K562 (cell line): ENCODE data around the gene HEPHL1. TPM values are rescaled to one million over a fixed set of nuclear protein-coding genes. Genes with fewer than 3 reads are reported as not detected.

Experiments
- ATAC-seq: fragments of 200-7000 bp; cut with Tn5 transposase; 3 replicates; pipeline ENCODE4 v1.9.1; 2020; ENCODE audit warnings: moderate library complexity
- BruUV-seq: library from RNA; stranded (reverse); fragments of 400-500 nt; replicated peaks from 2 replicates; lab custom pipeline; 2021; lab: Mats Ljungman, UMichigan
- CTCF ChIA-PET: fragments of 300-600 bp; formaldehyde crosslinking; extraction: SDS; loops from one replicate; lab custom pipeline; 2021; ENCODE audit warnings: low intra/inter-chr PET ratio; lab: Yijun Ruan, JAX
- POLR2A ChIA-PET: fragments of 300-600, 350-650 bp; sonication (Branson Sonifier 250); formaldehyde crosslinking; extraction: SDS; loops from one replicate; lab custom pipeline; 2021; ENCODE audit warnings: antibody characterized with exemption, inconsistent platforms; lab: Yijun Ruan, JAX
- DNase-seq, 4 experiments: peaks; one replicate each; pipeline versions ENCODE4 v3.0.0 to v3.0.0-alpha.2; 2011 to 2018; ENCODE audit warnings: low spot score in 3 of 4, mixed read lengths in 3 of 4; ENCODE audit errors: extremely low read depth in 1 of 4
- FAIRE-seq: peaks from 2 replicates; lab custom pipeline; 2011; peaks lifted over from hg19 to GRCh38; lab: Jason Lieb, UNC
- H2AFZ ChIP-seq: 2 replicates; pipeline ENCODE4 v1.6.0; 2011; ENCODE audit warnings: low read depth, low read length, control low read depth, inconsistent platforms
- H3K27ac ChIP-seq: fragments of 200-600 bp; 3 replicates; pipeline ENCODE4 v1.8.0; 2011; ENCODE audit warnings: low read depth, mild to moderate bottlenecking, control low read depth, inconsistent platforms, low read length, moderate library complexity, mixed read lengths; ENCODE audit errors: extremely low read depth
- H3K27me3 ChIP-seq, 2 experiments: fragments of 300-600 bp in 1 of 2; 2 replicates in 1 of 2; 3 replicates in 1 of 2; pipeline versions ENCODE4 v1.6.0 to v1.8.0; 2011; ENCODE audit warnings: inconsistent platforms in 2 of 2, low read length in 2 of 2, mild to moderate bottlenecking in 1 of 2, mixed read lengths in 1 of 2, moderate library complexity in 1 of 2; ENCODE audit not compliant: control insufficient read depth in 2 of 2, insufficient read depth in 2 of 2
- H3K36me3 ChIP-seq: fragments of 300-600 bp; 3 replicates; pipeline ENCODE4 v1.8.0; 2011; ENCODE audit warnings: mild to moderate bottlenecking, low read length, inconsistent platforms; ENCODE audit not compliant: control insufficient read depth, insufficient read depth
- H3K4me1 ChIP-seq, 2 experiments: fragments of 200-600 bp in 1 of 2; replicated peaks in 1 of 2; 2 replicates in 1 of 2; 3 replicates in 1 of 2; pipeline versions ENCODE4 v1.5.1 to v1.8.0; 2011; ENCODE audit warnings: inconsistent platforms in 2 of 2, low read length in 2 of 2, mild to moderate bottlenecking in 1 of 2, mixed read lengths in 1 of 2, moderate library complexity in 1 of 2; ENCODE audit not compliant: control insufficient read depth in 2 of 2, insufficient read depth in 2 of 2
- H3K4me2 ChIP-seq: 2 replicates; pipeline ENCODE4 v1.6.1; 2011; ENCODE audit warnings: low read length, control low read depth, inconsistent platforms, mixed read lengths; ENCODE audit not compliant: insufficient read depth
- H3K4me3 ChIP-seq: fragments of 200-600 bp; sonication (generic), shearing (Covaris generic); 2 replicates; pipeline ENCODE4 v1.5.1; 2016; ENCODE audit warnings: control low read depth, inconsistent platforms
- H3K79me2 ChIP-seq: fragments of 200-600 bp; 3 replicates; pipeline ENCODE4 v1.8.0; 2011; ENCODE audit warnings: low read length, inconsistent platforms; ENCODE audit not compliant: control insufficient read depth, insufficient read depth
- H3K9ac ChIP-seq, 2 experiments: 2 replicates each; pipeline versions ENCODE4 v1.6.0 to v1.6.1; 2011; ENCODE audit warnings: low read depth in 2 of 2, low read length in 2 of 2, control low read depth in 1 of 2, inconsistent platforms in 1 of 2, mild to moderate bottlenecking in 1 of 2, mixed read lengths in 1 of 2; ENCODE audit not compliant: insufficient read depth in 1 of 2
- H3K9me1 ChIP-seq: one replicate; pipeline ENCODE4 v1.6.0; 2011; ENCODE audit warnings: inconsistent platforms, mild to moderate bottlenecking, low read length, moderate library complexity; ENCODE audit not compliant: control insufficient read depth, insufficient read depth
- H3K9me3 ChIP-seq: replicated peaks from 2 replicates; pipeline ENCODE4 v1.5.1; 2011; ENCODE audit warnings: low read depth, low read length, inconsistent platforms; ENCODE audit not compliant: control insufficient read depth, insufficient read depth
- H4K20me1 ChIP-seq: replicated peaks from 2 replicates; pipeline ENCODE4 v1.6.1; 2011; ENCODE audit warnings: low read length, inconsistent platforms, mixed read lengths; ENCODE audit not compliant: control insufficient read depth, insufficient read depth
- ATF2 ChIP-seq: sonication (generic); formaldehyde crosslinking; IDR thresholded peaks from 2 replicates; pipeline ENCODE4 v1.8.1; 2022; ENCODE audit warnings: missing genetic modification reagents
- BCOR ChIP-seq: fragments of 450-650 bp; IDR thresholded peaks from 2 replicates; pipeline ENCODE4 v1.6.1; 2016
- EWSR1 ChIP-seq: fragments of 450-650 bp; IDR thresholded peaks from 2 replicates; pipeline ENCODE4 v1.6.1; 2018; ENCODE audit warnings: borderline replicate concordance, mild to moderate bottlenecking, low read depth, moderate library complexity; ENCODE audit not compliant: partially characterized antibody
- KDM1A ChIP-seq, 2 experiments: fragments of 450-650 bp; IDR thresholded peaks; 2 replicates each; pipeline ENCODE4 v1.6.1; 2016; ENCODE audit warnings: mild to moderate bottlenecking in 2 of 2
- SIN3B ChIP-seq: fragments of 450-650 bp; IDR thresholded peaks from 2 replicates; pipeline ENCODE4 v1.6.1; 2017; ENCODE audit warnings: low read depth, mild to moderate bottlenecking, moderate library complexity
- TFAP4 ChIP-seq: sonication (generic); formaldehyde crosslinking; IDR thresholded peaks from 2 replicates; pipeline ENCODE4 v1.8.0; 2022; ENCODE audit warnings: missing genetic modification reagents, mild to moderate bottlenecking, moderate library complexity, borderline replicate concordance
- ZBTB40 ChIP-seq, 2 experiments: fragments of 450-650 bp in 1 of 2; sonication (generic) in 1 of 2; formaldehyde crosslinking in 1 of 2; IDR thresholded peaks; 2 replicates each; pipeline versions ENCODE4 v1.7.1 to v1.9.0; 2016 to 2022; ENCODE audit warnings: inconsistent platforms in 1 of 2, mild to moderate bottlenecking in 1 of 2, missing genetic modification reagents in 1 of 2
- ZNF224 ChIP-seq: sonication (generic); formaldehyde crosslinking; IDR thresholded peaks from 2 replicates; pipeline ENCODE4 v1.8.0; 2022; ENCODE audit warnings: mild to moderate bottlenecking, missing genetic modification reagents
- ZNF740 ChIP-seq, 3 experiments: fragments of 200-800 bp in 1 of 3; sonication (Bioruptor generic) in 1 of 3; sonication (generic) in 1 of 3; formaldehyde crosslinking in 1 of 3; IDR thresholded peaks; 2 replicates each; pipeline versions ENCODE4 v1.6.1 to v1.8.0; 2016 to 2022; ENCODE audit warnings: mild to moderate bottlenecking in 2 of 3, missing compliant biosample characterization in 2 of 3, missing genetic modification characterization in 2 of 3, missing genetic modification reagents in 1 of 3
- whole genome bisulfite sequencing: fragments of 100-300 bp; shearing (Covaris generic); methylation state at CpG from one replicate; pipeline ENCODE4 v1.1.6; 2016; ENCODE audit warnings: low coverage, mixed read lengths; ENCODE audit not compliant: insufficient coverage; ENCODE audit errors: missing lambda C conversion rate; 5-methylcytosine and 5-hydroxymethylcytosine counted together
- in situ Hi-C: fragments of 300-500 bp; cut with MboI; formaldehyde crosslinking; loops from 4 replicates; pipeline ENCODE4 v1.15.0; 2018; ENCODE audit warnings: inconsistent platforms, mixed read lengths
- intact Hi-C: fragments of 100-400 bp; cut with micrococcal nuclease; formaldehyde crosslinking; loops from 2 replicates; pipeline ENCODE4 v1.14.2; 2022
- polyA plus RNA-seq, 8 experiments: library from polyadenylated mRNA; depleted of rRNA in 4 of 8; stranded (reverse) in 5 of 8; unstranded in 3 of 8; fragments of >200 nt; fragmentation: Nextera tagmentation in 2 of 8; fragmentation: Illumina TruSeq in 1 of 8; extraction: Ambion mirVana in 2 of 8; extraction: Trizol in 1 of 8; gene quantifications; 2 replicates each; pipeline versions ENCODE4 v1.2.1 to v1.2.3, GENCODE V29; 2011 to 2014; ENCODE audit warnings: inconsistent platforms in 1 of 8, missing spikeins in 1 of 8
- total RNA-seq, 7 experiments: library from RNA; depleted of rRNA in 6 of 7; stranded (reverse); fragments of >200 nt in 6 of 7; fragmentation: Illumina TruSeq in 2 of 7; extraction: Trizol in 2 of 7; gene quantifications; 2 replicates each; pipeline versions ENCODE4 v1.2.1 to v1.2.3, GENCODE V29; 2011 to 2021; ENCODE audit warnings: low replicate concordance in 1 of 7

The HEPHL1 gene
- total and polyA plus RNA-seq, 9 of the 15 experiments (the other 6 are each of a cell fraction or from before 2014, with no cell fraction given), result 0.01 TPM; not detected in 8

GRCh38 chr11:94144664-94145063 is 123.5 kb downstream of the HEPHL1 start:
- 55% methylated on average over 1 of the region's 1 CpG for WGBS
- intact Hi-C loops, result no loop called here
- ChIA-PET CTCF (no interaction called here), POLR2A (interaction anchor here (0.6 to 1.0 kb wide), 2 partner anchors 9 to 213 kb away, joined by 3 to 5 read pairs; no protein-coding TSS in a partner anchor)
- in situ Hi-C loops, result no loop called here
- H3K9ac ChIP-seq, result no peak overlapping the region
- no peaks in the 10 kb centered on the region for H3K36me3 ChIP-seq
- no peaks in the 10 kb centered on the region for H3K27me3 ChIP-seq
- H3K4me3 ChIP-seq, result no peak overlapping the region
- peaks cover 15 to 38% of the 10 kb centered on the region in 2 experiments for H3K4me1 ChIP-seq
- H3K27ac ChIP-seq, result no peak overlapping the region
- no peaks in the 10 kb centered on the region for H4K20me1 ChIP-seq
- DNase-seq (no peak), ATAC-seq (no peak), FAIRE-seq (no peak)
- H3K9me1 ChIP-seq, result no peaks in the 10 kb centered on the region
- H3K9me3 ChIP-seq, result no peaks in the 10 kb centered on the region
- BruUV-seq, result no TSS peak
- peaks cover 76% of the 10 kb centered on the region for H3K79me2 ChIP-seq
- H3K4me2 ChIP-seq, result no peak overlapping the region
- no peak overlapping the region for H2AFZ ChIP-seq
- peak; percentile 16 to 29; a peak in 1 of 4 replicates for TF ChIP-seq KDM1A (IDR thresholded peaks at IDR 0.05)
- no peak for TF ChIP-seq TFAP4 (CRISPR knock-in tag)
- no peak for TF ChIP-seq ZNF740 (CRISPR knock-in tag; IDR thresholded peaks at IDR 0.05)
- TF ChIP-seq ZNF740 (tag; IDR thresholded peaks at IDR 0.05), result no peak
- no peak for TF ChIP-seq ZBTB40 (IDR thresholded peaks at IDR 0.05)
- no peak for TF ChIP-seq ZBTB40 (CRISPR knock-in tag; IDR thresholded peaks at IDR 0.05)
- TF ChIP-seq ZNF224 (CRISPR knock-in tag), result no peak
- TF ChIP-seq SIN3B, result no peak
- TF ChIP-seq EWSR1, result no peak
- peak; percentile 78 for TF ChIP-seq BCOR
- TF ChIP-seq ATF2 (CRISPR knock-in tag), result no peak
